Esophagus (tissue), 2 donors: ENCODE data around the gene CDHR2. TPM values are rescaled to one million over a fixed set of nuclear protein-coding genes. Genes with fewer than 3 reads are reported as not detected.
A peak's percentile ranks its signal among the peaks of the same experiment; 100 is the strongest.
"Not testable (repeated sequence)": the region's sequence is repeated elsewhere in the genome, so short reads cannot be mapped to it uniquely, and the experiment has no call there.

Experiments used
- H3K27ac ChIP-seq, 2 donors: one replicate each; pipeline ENCODE4 v1.5.1; 2013; ENCODE audit warnings: low read depth in 2 of 2, mild to moderate bottlenecking in 2 of 2, inconsistent platforms in 1 of 2, low read length in 1 of 2, moderate library complexity in 1 of 2
- H3K27me3 ChIP-seq, 2 donors: one replicate each; pipeline ENCODE4 v1.6.1; 2013; ENCODE audit warnings: low read length in 2 of 2, control low read depth in 1 of 2, mild to moderate bottlenecking in 1 of 2; ENCODE audit not compliant: insufficient read depth in 2 of 2, control insufficient read depth in 1 of 2
- H3K36me3 ChIP-seq, 2 donors: one replicate each; pipeline ENCODE4 v1.6.1; 2013; ENCODE audit warnings: low read length in 1 of 2; ENCODE audit not compliant: control insufficient read depth in 2 of 2, insufficient read depth in 2 of 2
- H3K4me1 ChIP-seq, 2 donors: one replicate each; pipeline ENCODE4 v1.6.1; 2013; ENCODE audit warnings: low read length in 1 of 2; ENCODE audit not compliant: control insufficient read depth in 2 of 2, insufficient read depth in 2 of 2
- H3K4me3 ChIP-seq, 2 donors: one replicate each; pipeline ENCODE4 v1.5.1; 2013; ENCODE audit warnings: low read length in 2 of 2, mild to moderate bottlenecking in 2 of 2, low read depth in 1 of 2, moderate library complexity in 1 of 2
- H3K9me3 ChIP-seq, 2 donors: one replicate each; pipeline ENCODE4 v1.6.1; 2013; ENCODE audit warnings: mild to moderate bottlenecking in 2 of 2, low read depth in 1 of 2, low read length in 1 of 2, moderate library complexity in 1 of 2; ENCODE audit not compliant: control insufficient read depth in 2 of 2, insufficient read depth in 1 of 2
- WGBS, 2 donors: extraction: QIAGEN DNeasy Blood & Tissue Kit; methylation state at CpG; one replicate each; pipeline ENCODE4 v1.1.7; 2013; 5-methylcytosine and 5-hydroxymethylcytosine counted together
- polyA plus RNA-seq, 2 donors: library from polyadenylated mRNA; stranded (reverse); fragments of 200-250 nt; gene quantifications; one replicate each; pipeline ENCODE4 v1.2.3, GENCODE V29; 2013
- donor health status: healthy with polysubstance abuse.
- donor health status: Bipolar disorder and iron deficiency.

Gene CDHR2
- polyA plus RNA-seq, 2 donors: 0.01 to 0.08 TPM

GRCh38 chr5:176596689-176597416 is 47.7 kb downstream of the CDHR2 start:
- Histone ChIP-seq H3K27me3 (no peaks in the 10 kb centered on the region), H3K4me1 (peaks cover 0 to 4% of the 10 kb centered on the region in 2 donors), H3K9me3 (no peaks in the 10 kb centered on the region), H3K36me3 (no peaks in the 10 kb centered on the region), H3K27ac (peak overlapping the region in 1 of 2 donors; percentile 9), H3K4me3 (peak overlapping the region; percentile 44 to 47)
- 4 to 8% methylated on average over 95 to 98 of the region's 98 CpGs for WGBS, 2 donors

GRCh38 chr5:176597417-176598389 is 48.6 kb downstream of the CDHR2 start:
- Histone ChIP-seq H3K9me3 (no peaks in the 10 kb centered on the region), H3K27me3 (no peaks in the 10 kb centered on the region), H3K36me3 (no peaks in the 10 kb centered on the region), H3K4me1 (peaks cover 0 to 4% of the 10 kb centered on the region in 2 donors), H3K4me3 (peak overlapping the region in 1 of 2 donors; percentile 44), H3K27ac (no peak overlapping the region)
- WGBS, 2 donors: 66 to 71% methylated on average over 41 to 47 of the region's 47 CpGs

- 85 to 87% methylated on average over 19 of the region's 19 CpGs for WGBS, 2 donors
- H3K27ac ChIP-seq, H3K9me3 ChIP-seq, H3K4me1 ChIP-seq, H3K4me3 ChIP-seq, H3K27me3 ChIP-seq, H3K36me3 ChIP-seq: not testable (repeated sequence)
These were observed 50.7 kb downstream of the CDHR2 start for GRCh38 chr5:176599749-176600430.

GRCh38 chr5:176601901-176602482 is 52.9 kb downstream of the CDHR2 start:
- no peak overlapping the region for H3K4me3 ChIP-seq
- 75 to 79% methylated on average over 12 of the region's 12 CpGs for WGBS, 2 donors
- H3K27me3 ChIP-seq: no peaks in the 10 kb centered on the region
- no peaks in the 10 kb centered on the region for H3K4me1 ChIP-seq
- H3K27ac ChIP-seq: no peak overlapping the region
- no peaks in the 10 kb centered on the region for H3K36me3 ChIP-seq
- H3K9me3 ChIP-seq: no peaks in the 10 kb centered on the region

GRCh38 chr5:176603091-176603490 is 53.9 kb downstream of the CDHR2 start:
- Histone ChIP-seq H3K4me1 (no peaks in the 10 kb centered on the region), H3K4me3 (no peak overlapping the region), H3K27me3 (no peaks in the 10 kb centered on the region), H3K36me3 (no peaks in the 10 kb centered on the region), H3K9me3 (no peaks in the 10 kb centered on the region), H3K27ac (no peak overlapping the region)
- 20 to 30% methylated on average over 2 of the region's 2 CpGs for WGBS, 2 donors

- Histone ChIP-seq H3K4me1 (peaks cover 4 to 8% of the 10 kb centered on the region in 2 donors), H3K9me3 (no peaks in the 10 kb centered on the region), H3K4me3 (no peak overlapping the region), H3K36me3 (no peaks in the 10 kb centered on the region), H3K27me3 (peaks cover 0 to 4% of the 10 kb centered on the region in 2 donors), H3K27ac (no peak overlapping the region)
- WGBS, 2 donors: 65 to 78% methylated on average over 3 of the region's 3 CpGs
These were observed 56.9 kb downstream of the CDHR2 start for GRCh38 chr5:176606032-176606431.

GRCh38 chr5:176606875-176607274 is 57.7 kb downstream of the CDHR2 start:
- no peak overlapping the region for H3K27ac ChIP-seq
- 87 to 91% methylated on average over 3 of the region's 3 CpGs for WGBS, 2 donors
- peaks cover 0 to 4% of the 10 kb centered on the region in 2 donors for H3K27me3 ChIP-seq
- H3K4me3 ChIP-seq: no peak overlapping the region
- no peaks in the 10 kb centered on the region for H3K36me3 ChIP-seq
- H3K4me1 ChIP-seq: peaks cover 4 to 8% of the 10 kb centered on the region in 2 donors
- H3K9me3 ChIP-seq: no peaks in the 10 kb centered on the region

- no peaks in the 10 kb centered on the region for H3K36me3 ChIP-seq
- H3K9me3 ChIP-seq: no peaks in the 10 kb centered on the region
- H3K4me1 ChIP-seq: peaks cover 4 to 8% of the 10 kb centered on the region in 2 donors
- peaks cover 0 to 4% of the 10 kb centered on the region in 2 donors for H3K27me3 ChIP-seq
- 85 to 86% methylated on average over 4 of the region's 4 CpGs for WGBS, 2 donors
- no peak overlapping the region for H3K4me3 ChIP-seq
- H3K27ac ChIP-seq: no peak overlapping the region
These were observed 59.1 kb downstream of the CDHR2 start for GRCh38 chr5:176608142-176608705.
